ENCODE measurements around the gene NR6A1. TPM values are rescaled to one million over a fixed set of nuclear protein-coding genes. Genes with fewer than 3 reads are reported as not detected.
A peak's percentile ranks its signal among the peaks of the same experiment; 100 is the strongest.

Gene NR6A1
- total RNA-seq, 1 donor from 2014 or later, result 1.2 TPM

- no peak for TF ChIP-seq CTCF (IDR thresholded peaks at IDR 0.05)
- TF ChIP-seq POLR2AphosphoS5 (IDR thresholded peaks at IDR 0.05; ENCODE audit: insufficient read depth in 1 of 2, low read depth in 1 of 2), result no peak
- no peak for TF ChIP-seq POLR2A (IDR thresholded peaks at IDR 0.05)
- H3K27me3 ChIP-seq, result no peaks in the 10 kb centered on the region
- DNase-seq (ENCODE audit: extremely low spot score in 2 of 2), result no peak
- H3K4me3 ChIP-seq, result no peak overlapping the region
- H3K27ac ChIP-seq, result peak overlapping the region; percentile 44
- peaks cover 71% of the 10 kb centered on the region for H3K4me1 ChIP-seq
- no peaks in the 10 kb centered on the region for H3K36me3 ChIP-seq
- intact Hi-C loops (cut with DNase I), result no loop called here
- no peaks in the 10 kb centered on the region for H3K9me3 ChIP-seq
These were observed 11.0 kb upstream of the NR6A1 start for GRCh38 chr9:124781967-124782660.

GRCh38 chr9:124780757-124781151 is 9.6 kb upstream of the NR6A1 start:
- no peak for TF ChIP-seq CTCF (IDR thresholded peaks at IDR 0.05)
- TF ChIP-seq POLR2AphosphoS5 (IDR thresholded peaks at IDR 0.05; ENCODE audit: insufficient read depth in 1 of 2, low read depth in 1 of 2), result no peak
- TF ChIP-seq POLR2A (IDR thresholded peaks at IDR 0.05), result no peak
- Histone ChIP-seq H3K4me3 (no peak overlapping the region), H3K9me3 (no peaks in the 10 kb centered on the region), H3K27ac (peak overlapping the region; percentile 75), H3K36me3 (no peaks in the 10 kb centered on the region), H3K4me1 (peaks cover 78% of the 10 kb centered on the region), H3K27me3 (no peaks in the 10 kb centered on the region)
- intact Hi-C loops (cut with DNase I), result no loop called here
- no peak for DNase-seq (ENCODE audit: extremely low spot score in 2 of 2)

- intact Hi-C loops (cut with DNase I), result no loop called here
- Histone ChIP-seq H3K27ac (peak overlapping the region; percentile 75), H3K9me3 (no peaks in the 10 kb centered on the region), H3K36me3 (no peaks in the 10 kb centered on the region), H3K4me3 (peak overlapping the region in 1 of 2 donors; percentile 22), H3K27me3 (no peaks in the 10 kb centered on the region), H3K4me1 (peaks cover 78% of the 10 kb centered on the region)
- no peak for DNase-seq (ENCODE audit: extremely low spot score in 2 of 2)
- no peak for TF ChIP-seq CTCF (IDR thresholded peaks at IDR 0.05)
- no peak for TF ChIP-seq POLR2A (IDR thresholded peaks at IDR 0.05)
- no peak for TF ChIP-seq POLR2AphosphoS5 (IDR thresholded peaks at IDR 0.05; ENCODE audit: insufficient read depth in 1 of 2, low read depth in 1 of 2)
These were observed 9.1 kb upstream of the NR6A1 start for GRCh38 chr9:124780060-124780756.

- Histone ChIP-seq H3K4me3 (peak overlapping the region in 1 of 2 donors; percentile 22), H3K36me3 (no peaks in the 10 kb centered on the region), H3K27me3 (no peaks in the 10 kb centered on the region), H3K4me1 (peaks cover 78% of the 10 kb centered on the region), H3K27ac (peak overlapping the region; percentile 75), H3K9me3 (no peaks in the 10 kb centered on the region)
- TF ChIP-seq POLR2A (IDR thresholded peaks at IDR 0.05) (no peak), POLR2AphosphoS5 (IDR thresholded peaks at IDR 0.05; ENCODE audit: insufficient read depth in 1 of 2, low read depth in 1 of 2) (no peak), CTCF (IDR thresholded peaks at IDR 0.05) (no peak)
- intact Hi-C loops (cut with DNase I), result loop anchor here (10.0 kb wide), 1 partner anchor 365 kb away; the partner anchor contains the start of gene SCAI
- peak in 1 of 2 donors; percentile 88 for DNase-seq (ENCODE audit: extremely low spot score in 2 of 2)
These were observed 8.4 kb upstream of the NR6A1 start for GRCh38 chr9:124779368-124780059.
